ENCODE measurements around the gene HLA-DRB1.
"Not testable (repeated sequence)": the region's sequence is repeated elsewhere in the genome, so short reads cannot be mapped to it uniquely, and the experiment has no call there.

Gene HLA-DRB1

DNA sequence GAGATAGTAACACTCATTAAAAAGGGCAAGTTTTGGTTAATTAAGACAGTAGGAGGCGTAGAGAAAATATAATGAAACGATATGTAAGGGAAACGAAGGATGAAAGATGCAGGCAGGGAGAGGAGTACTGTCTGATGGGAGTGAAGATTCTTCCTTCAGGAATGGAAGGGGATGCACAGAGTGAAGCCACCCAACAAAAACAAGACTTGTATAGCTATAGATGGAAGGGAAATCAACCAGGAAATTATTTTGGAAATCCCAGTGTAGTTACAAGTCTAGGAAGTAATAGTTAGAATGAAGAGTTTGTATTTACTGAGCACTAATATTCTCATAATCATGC, 19.7 kb upstream of the HLA-DRB1 start:
- DNase-seq, result no peak

DNA sequence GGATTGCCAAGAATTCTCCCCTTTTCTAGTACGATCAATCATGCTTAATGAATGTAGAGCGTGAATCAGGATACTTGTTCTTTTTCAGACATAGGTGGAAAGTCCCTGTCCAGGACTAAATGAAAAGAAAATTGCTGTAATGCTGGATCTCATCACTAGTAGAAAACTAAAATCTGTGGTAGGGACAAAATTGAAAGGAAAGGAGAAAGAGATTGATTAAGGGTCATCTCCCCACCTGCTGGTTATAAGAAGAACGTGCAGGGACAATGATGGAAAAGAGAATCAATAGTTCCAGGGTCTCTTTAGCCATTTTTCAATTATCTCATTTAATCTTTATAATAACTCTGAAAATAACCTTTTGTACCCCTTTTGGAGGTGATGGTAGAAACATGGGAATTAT, 18.7 kb upstream of the HLA-DRB1 start:
- no peak for DNase-seq

- no peak for DNase-seq
Observed at GRCh38 chr6:32607988-32608298, 18.3 kb upstream of the HLA-DRB1 start.

GRCh38 chr6:32607263-32607987, 17.8 kb upstream of the HLA-DRB1 start:
- no peak for DNase-seq

- no peak for DNase-seq
Observed at GRCh38 chr6:32604434-32604877, 14.8 kb upstream of the HLA-DRB1 start.

DNA sequence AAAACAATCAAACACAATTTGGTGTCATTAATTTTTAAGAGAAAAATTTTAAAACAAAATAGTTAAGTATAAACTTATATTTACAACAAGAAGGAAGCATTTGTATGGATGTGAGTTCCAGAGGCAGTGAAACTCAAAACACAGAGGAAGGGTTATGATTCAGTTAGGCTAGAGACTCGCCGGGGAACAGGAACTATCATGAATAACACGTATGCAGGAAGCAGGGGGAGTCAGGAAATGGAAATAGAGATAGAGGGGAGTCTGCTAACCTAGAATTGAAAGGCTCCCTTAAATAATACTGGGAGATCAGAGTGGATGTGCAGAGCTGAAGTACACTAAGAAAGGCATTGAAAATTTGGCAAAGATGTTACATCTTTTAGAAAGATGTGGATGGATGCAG, 14.2 kb upstream of the HLA-DRB1 start:
- DNase-seq, result no peak

GRCh38 chr6:32603222-32603621, 13.6 kb upstream of the HLA-DRB1 start:
- no peak for DNase-seq

- DNase-seq, result no peak
Observed at GRCh38 chr6:32602383-32602782, 12.7 kb upstream of the HLA-DRB1 start.

GRCh38 chr6:32597024-32597423, 7.4 kb upstream of the HLA-DRB1 start:
- no peak for DNase-seq

DNA sequence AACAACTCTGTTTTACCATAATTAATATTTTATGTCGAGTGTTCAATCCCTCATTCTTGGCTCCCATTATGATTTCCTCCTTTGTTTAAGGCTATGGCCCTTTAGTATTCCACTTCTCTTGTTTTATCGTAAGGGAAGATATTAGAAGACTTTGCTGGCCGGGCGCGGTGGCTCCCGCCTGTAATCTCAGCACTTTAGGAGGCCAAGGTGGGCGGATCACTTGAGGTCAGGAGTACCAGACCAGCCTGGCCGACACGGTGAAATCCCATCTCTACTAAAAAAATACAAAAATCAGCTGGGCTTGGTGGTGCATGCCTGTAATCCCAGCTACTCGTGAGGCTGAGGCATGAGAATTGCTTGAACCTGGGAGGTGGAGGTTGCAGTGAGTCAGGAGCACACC, 1.1 kb upstream of the HLA-DRB1 start:
- DNase-seq, result not testable (repeated sequence)

DNA sequence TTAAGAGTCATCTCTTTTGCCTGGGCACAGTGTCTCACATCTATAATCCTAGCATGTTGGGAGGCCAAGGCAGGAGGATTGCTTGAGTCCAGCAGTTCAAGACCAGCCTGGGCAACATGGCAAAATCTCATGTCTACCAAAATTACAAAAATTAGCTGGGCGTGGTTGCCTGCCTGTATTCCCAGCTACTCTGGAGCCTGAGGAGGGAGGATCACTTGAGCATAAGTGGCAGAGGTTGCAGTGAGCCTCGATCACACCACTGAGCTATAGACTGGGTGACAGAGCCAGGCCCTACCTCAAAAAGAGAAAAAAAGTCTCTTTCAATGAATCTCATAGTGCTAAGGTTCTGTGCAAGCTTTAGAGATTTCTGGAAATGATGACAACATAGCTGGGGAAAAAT, 1.5 kb downstream of the HLA-DRB1 start:
- DNase-seq, result no peak

DNA sequence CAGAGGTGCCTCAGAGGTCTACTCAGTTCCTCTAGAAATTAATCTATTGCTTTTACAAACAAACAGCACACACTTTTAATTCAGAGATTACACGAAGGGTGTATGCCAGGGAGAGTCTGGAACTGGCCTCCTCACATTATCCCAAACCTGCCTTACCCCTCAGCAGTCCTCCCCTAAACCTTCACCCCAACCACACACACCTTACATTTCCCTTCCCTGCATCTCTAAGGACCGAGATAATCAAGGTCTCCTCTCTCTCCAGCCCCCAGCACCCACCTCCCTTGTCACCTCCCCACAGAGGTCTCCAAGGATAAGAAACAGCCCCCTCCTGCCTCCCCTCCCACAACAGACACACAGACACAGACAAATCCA, 6.1 kb downstream of the HLA-DRB1 start:
- DNase-seq, result no peak

GRCh38 chr6:32581315-32582095, 8.1 kb downstream of the HLA-DRB1 start:
- DNase-seq, result no peak

- DNase-seq, result no peak
Observed at GRCh38 chr6:32580593-32580992, 9.1 kb downstream of the HLA-DRB1 start.

DNA sequence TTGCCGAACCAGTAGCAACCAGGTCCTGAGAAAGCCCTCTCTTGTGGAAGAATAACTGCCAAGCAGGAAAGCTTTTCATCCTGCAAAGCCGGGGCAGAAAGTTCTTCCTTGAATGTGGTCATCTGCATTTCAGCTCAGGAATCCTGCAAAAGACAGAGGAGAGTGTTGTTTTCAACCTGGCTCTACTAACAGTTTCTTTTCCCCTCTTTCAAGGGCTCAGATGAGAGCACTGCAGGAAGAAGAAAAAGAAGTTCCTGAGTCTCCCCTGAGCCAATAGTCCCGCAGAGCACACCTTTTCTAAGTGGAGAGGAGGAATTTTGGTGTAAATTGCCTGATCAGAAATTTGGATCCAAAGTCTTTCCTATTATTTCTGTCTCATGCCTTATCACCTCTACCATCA, 10.7 kb downstream of the HLA-DRB1 start:
- no peak for DNase-seq

GRCh38 chr6:32577493-32577892, 12.2 kb downstream of the HLA-DRB1 start:
- not testable (repeated sequence) for DNase-seq

DNA sequence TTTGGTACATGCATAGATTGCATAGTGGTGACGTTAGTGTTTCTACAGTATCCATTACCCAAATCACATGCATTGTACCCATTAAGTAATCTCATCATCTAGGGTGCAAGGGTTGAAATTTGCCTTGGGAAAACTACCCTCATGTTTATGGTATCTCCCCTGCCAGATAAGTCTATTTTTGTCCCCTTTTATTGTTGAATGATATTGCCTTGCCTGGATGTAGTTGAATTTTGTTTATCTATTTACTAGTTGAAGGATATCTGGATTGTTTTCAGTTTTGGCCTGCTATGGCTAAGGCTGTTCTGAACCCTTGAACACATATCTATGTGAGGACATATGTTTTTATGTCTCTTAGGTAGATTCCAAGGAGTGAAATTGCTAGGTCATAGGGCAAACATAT, 13.4 kb downstream of the HLA-DRB1 start:
- no peak for DNase-seq

DNA sequence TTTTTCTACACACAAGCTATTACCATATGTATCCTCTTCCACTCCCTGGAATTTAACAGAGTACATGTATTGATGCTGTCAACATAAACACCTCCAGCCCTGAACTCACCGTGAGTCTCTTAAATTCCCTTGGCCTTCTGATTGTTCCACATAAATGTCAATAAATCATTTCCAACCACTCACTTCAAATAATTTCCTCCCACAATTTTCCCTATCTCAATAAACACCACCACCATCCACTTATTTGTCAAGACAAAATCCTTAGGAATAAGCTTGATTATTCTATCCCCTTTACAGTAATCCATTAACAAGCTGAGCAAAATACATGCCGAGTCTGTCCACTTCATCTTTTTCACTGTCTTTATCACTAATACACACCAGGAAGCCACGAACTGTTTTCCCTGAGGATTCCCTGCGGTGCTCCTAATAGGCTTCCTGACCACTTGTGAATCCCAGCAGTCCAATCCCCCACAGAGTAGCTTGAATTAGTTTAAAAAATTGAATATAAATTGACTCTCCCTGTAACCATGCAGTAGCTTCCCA, 19.2 kb downstream of the HLA-DRB1 start:
- no peak for DNase-seq

DNA sequence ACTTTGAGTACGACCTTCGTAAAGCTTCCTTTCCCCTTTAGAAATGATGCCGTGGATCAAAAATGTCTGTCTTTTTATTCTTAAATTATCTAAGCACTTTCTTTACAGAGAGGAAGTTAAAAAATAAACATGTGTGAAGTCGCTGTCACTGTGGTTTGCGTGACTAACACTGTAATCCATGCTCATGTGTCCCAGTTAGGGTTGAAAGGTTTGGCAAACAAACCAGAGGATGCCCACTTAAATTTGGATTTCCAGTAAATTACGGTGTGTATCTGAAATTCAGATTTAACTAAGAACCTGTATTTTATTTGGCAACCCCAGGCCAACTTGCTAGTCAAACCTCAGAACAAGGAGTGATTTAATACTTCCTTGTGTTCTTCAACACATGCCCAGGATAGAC, 21.1 kb downstream of the HLA-DRB1 start:
- no peak for DNase-seq

DNA sequence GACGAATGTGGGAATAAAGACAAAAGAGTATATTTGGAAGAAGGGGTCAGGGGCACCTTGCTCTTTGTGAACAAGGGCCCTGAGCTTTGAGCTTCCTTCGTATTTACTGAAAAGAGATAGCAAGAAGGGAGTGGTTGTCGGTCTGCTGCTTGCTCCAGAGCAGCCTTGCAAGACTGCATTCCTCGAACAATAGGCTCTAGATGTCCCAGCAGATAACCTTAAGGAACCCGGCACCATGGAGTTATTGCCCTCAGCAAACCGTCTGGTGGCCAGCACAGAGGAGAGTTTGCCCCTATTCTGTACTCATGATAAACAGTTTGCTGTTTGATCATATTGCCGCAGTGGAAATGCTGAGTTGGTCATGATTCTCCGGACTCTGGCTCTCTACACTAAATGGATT, 22.7 kb downstream of the HLA-DRB1 start:
- no peak for DNase-seq

DNA sequence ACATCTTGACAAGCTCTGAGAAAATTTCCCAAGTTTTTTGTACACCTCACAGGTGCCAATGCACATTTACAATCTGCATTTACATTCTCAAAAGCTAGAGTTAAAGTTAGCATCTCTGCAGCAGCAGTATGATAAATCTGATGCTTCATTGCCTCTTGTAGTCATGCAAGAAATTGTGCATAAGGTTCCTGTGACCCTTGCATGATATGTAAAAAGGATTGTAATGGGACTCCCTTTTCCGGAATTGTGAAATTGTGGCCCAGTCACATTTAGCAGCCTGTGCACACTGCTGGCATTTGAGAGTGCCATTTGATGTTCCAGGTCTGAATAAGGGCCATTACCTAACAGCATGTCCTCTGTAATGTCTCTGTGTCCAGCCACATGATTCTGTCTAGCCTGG, 24.1 kb downstream of the HLA-DRB1 start:
- DNase-seq, result no peak

GRCh38 chr6:32562940-32563339, 26.7 kb downstream of the HLA-DRB1 start:
- DNase-seq, result no peak

- DNase-seq, result no peak
Observed at GRCh38 chr6:32559747-32560146, 29.9 kb downstream of the HLA-DRB1 start.

DNA sequence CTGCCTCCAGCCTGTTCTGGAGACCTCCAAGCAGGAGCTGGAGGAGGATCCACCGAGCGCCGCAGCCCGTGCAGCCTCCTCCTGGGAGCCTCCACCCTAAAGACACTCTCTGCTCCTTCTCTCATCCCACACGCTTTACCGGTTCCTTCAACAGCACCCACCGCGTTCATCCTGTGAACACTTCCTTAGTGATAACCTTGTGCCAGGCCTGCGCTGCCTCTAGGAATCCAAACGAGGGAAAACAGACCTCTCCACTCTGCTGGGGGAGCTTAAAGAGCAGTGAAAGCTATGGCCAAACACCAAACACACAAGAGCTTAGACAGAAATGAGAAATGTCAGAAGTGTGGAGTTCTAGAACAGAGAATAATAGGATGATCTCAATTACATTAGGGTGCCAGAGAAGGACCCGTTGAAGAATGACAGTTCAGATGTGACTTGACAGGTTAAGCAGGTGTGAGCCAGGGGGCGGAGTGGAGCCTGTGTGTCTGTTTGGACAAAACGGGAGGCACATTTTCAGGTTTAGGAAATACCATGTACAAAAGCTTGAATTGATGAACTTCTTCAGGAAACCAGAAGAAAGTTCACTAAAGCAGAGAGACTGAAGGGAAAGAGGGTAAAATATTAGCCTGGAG, 31.1 kb downstream of the HLA-DRB1 start:
- DNase-seq, result no peak
